KMS-11 (cell line): ENCODE measurements around the gene DSCAML1.

Experiments
- H2AFZ ChIP-seq: fragments of 200-600 bp; sonication (generic); 2 replicates; pipeline ENCODE4 v1.6.1; 2016; ENCODE audit warnings: antibody characterized with exemption, mixed run types, low read depth
- H3K27ac ChIP-seq: fragments of 200-600 bp; sonication (generic); 2 replicates; pipeline ENCODE4 v1.6.1; 2016; ENCODE audit warnings: mild to moderate bottlenecking, mixed run types
- H3K27me3 ChIP-seq: fragments of 200-600 bp; sonication (generic); 2 replicates; pipeline ENCODE4 v1.6.1; 2017; ENCODE audit warnings: mild to moderate bottlenecking, low read depth, mixed run types, moderate library complexity; ENCODE audit not compliant: insufficient read depth
- H3K36me3 ChIP-seq: fragments of 200-600 bp; sonication (generic); 2 replicates; pipeline ENCODE4 v1.6.1; 2017; ENCODE audit warnings: mild to moderate bottlenecking, mixed run types; ENCODE audit not compliant: insufficient read depth
- H3K4me1 ChIP-seq: fragments of 200-600 bp; sonication (generic); 2 replicates; pipeline ENCODE4 v1.6.1; 2016; ENCODE audit warnings: mild to moderate bottlenecking, low read depth, mixed run types; ENCODE audit not compliant: poor library complexity, severe bottlenecking
- H3K4me2 ChIP-seq: fragments of 200-600 bp; sonication (generic); 2 replicates; pipeline ENCODE4 v1.7.0; 2016; ENCODE audit warnings: mild to moderate bottlenecking, mixed run types
- H3K4me3 ChIP-seq: fragments of 200-600 bp; sonication (generic); IDR thresholded peaks from 2 replicates; pipeline ENCODE4 v1.6.1; 2017; ENCODE audit warnings: low read depth, low read length, mixed read lengths; ENCODE audit not compliant: insufficient read depth
- H3K79me2 ChIP-seq: fragments of 200-600 bp; sonication (generic); 2 replicates; pipeline ENCODE4 v1.6.1; 2016; ENCODE audit warnings: low read depth, mixed run types; ENCODE audit not compliant: insufficient read depth
- H3K9ac ChIP-seq: fragments of 200-600 bp; sonication (generic); 2 replicates; pipeline ENCODE4 v1.6.1; 2016; ENCODE audit warnings: mild to moderate bottlenecking, mixed run types
- H4K20me1 ChIP-seq: fragments of 200-600 bp; sonication (generic); 2 replicates; pipeline ENCODE4 v1.6.1; 2016; ENCODE audit warnings: mild to moderate bottlenecking, mixed run types; ENCODE audit not compliant: insufficient read depth
- TF ChIP-seq, protein P1 (sequence below): fragments of 200-600 bp; sonication (generic); conservative IDR thresholded peaks from 2 replicates; pipeline ENCODE4 v1.6.1; 2017; ENCODE audit warnings: low read depth, mild to moderate bottlenecking, antibody characterized with exemption, low read length, moderate library complexity, mixed read lengths

Gene DSCAML1

DNA sequence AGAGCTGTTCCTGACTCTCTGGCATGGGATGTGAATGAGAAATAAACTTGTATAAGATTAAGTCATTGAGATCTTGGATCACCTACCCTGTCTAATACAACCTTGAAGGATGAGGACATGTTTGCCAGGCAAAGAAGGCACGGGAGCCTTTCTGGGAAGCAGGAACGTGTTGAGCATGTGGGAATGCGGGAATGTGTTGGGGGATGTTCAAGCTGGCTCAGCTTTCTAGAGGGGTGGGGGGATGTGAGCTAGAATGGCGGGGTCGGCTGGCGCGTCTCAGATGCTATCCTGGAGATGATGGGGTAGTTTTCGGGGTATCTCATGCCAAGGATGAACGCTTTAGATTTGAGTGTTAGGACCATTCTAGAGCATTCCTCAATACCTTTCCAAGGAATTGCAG lies 227.1 kb downstream of the DSCAML1 start:
- H3K27me3 ChIP-seq = no peaks in the 10 kb centered on the region
- no peaks in the 10 kb centered on the region for H3K4me1 ChIP-seq
- no peak overlapping the region for H2AFZ ChIP-seq
- H3K4me2 ChIP-seq = no peak overlapping the region
- TF ChIP-seq, protein P1, sequence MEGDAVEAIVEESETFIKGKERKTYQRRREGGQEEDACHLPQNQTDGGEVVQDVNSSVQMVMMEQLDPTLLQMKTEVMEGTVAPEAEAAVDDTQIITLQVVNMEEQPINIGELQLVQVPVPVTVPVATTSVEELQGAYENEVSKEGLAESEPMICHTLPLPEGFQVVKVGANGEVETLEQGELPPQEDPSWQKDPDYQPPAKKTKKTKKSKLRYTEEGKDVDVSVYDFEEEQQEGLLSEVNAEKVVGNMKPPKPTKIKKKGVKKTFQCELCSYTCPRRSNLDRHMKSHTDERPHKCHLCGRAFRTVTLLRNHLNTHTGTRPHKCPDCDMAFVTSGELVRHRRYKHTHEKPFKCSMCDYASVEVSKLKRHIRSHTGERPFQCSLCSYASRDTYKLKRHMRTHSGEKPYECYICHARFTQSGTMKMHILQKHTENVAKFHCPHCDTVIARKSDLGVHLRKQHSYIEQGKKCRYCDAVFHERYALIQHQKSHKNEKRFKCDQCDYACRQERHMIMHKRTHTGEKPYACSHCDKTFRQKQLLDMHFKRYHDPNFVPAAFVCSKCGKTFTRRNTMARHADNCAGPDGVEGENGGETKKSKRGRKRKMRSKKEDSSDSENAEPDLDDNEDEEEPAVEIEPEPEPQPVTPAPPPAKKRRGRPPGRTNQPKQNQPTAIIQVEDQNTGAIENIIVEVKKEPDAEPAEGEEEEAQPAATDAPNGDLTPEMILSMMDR = no peak
- H3K4me3 ChIP-seq = no peak overlapping the region
- H3K79me2 ChIP-seq = no peaks in the 10 kb centered on the region
- no peaks in the 10 kb centered on the region for H3K36me3 ChIP-seq
- H3K27ac ChIP-seq = no peak overlapping the region
- H3K9ac ChIP-seq = no peak overlapping the region
- H4K20me1 ChIP-seq = no peaks in the 10 kb centered on the region

DNA sequence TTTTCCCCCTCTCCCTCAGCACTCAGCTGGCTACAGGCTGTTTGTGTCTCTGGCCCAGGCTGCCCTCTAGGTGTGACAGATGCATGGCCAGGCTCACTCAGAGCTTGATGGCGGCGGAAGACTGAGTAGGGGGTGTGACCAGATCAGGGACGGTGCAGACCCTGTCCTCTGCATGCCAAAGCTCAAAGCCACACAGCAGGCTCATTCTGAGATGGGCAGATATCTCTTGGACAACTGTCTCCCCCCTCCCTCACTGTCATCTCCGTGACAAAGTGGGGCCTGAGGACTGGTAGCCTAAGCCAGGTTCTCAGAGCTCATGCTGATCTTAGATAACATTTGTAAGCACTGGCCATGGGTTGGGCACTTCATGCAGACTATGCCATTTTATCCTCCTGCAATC lies 231.3 kb downstream of the DSCAML1 start:
- Histone ChIP-seq H3K79me2 (no peaks in the 10 kb centered on the region), H3K9ac (no peak overlapping the region), H3K4me1 (no peaks in the 10 kb centered on the region), H4K20me1 (no peaks in the 10 kb centered on the region), H3K36me3 (no peaks in the 10 kb centered on the region), H3K4me2 (no peak overlapping the region), H2AFZ (no peak overlapping the region), H3K27ac (no peak overlapping the region), H3K4me3 (no peak overlapping the region), H3K27me3 (no peaks in the 10 kb centered on the region)
- TF ChIP-seq, protein P1 = no peak

DNA sequence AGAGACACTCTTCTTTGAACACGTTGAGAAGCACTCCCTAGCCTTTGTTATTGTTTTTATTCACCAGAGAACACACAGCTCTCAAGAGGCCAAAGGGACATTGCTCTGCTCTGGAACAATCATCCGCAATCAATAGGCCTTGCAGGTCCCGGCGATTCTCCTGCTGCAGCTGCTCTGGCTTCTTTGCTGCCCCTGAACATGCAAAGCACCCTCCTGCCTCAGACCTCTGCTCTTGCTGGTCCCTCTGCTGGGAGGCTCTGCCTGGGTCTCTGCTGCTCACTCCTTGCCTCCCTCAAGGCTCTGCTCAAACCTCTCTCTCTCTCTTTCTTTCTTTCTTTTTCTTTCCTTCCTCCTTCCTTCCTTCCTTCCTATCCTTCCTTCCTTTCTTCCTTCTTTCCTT lies 232.7 kb downstream of the DSCAML1 start:
- Histone ChIP-seq H3K36me3 (no peaks in the 10 kb centered on the region), H2AFZ (no peak overlapping the region), H3K27me3 (no peaks in the 10 kb centered on the region), H3K4me2 (no peak overlapping the region), H3K4me1 (no peaks in the 10 kb centered on the region), H3K4me3 (no peak overlapping the region), H3K9ac (no peak overlapping the region), H3K79me2 (no peaks in the 10 kb centered on the region), H4K20me1 (no peaks in the 10 kb centered on the region), H3K27ac (no peak overlapping the region)
- TF ChIP-seq, protein P1 = no peak

DNA sequence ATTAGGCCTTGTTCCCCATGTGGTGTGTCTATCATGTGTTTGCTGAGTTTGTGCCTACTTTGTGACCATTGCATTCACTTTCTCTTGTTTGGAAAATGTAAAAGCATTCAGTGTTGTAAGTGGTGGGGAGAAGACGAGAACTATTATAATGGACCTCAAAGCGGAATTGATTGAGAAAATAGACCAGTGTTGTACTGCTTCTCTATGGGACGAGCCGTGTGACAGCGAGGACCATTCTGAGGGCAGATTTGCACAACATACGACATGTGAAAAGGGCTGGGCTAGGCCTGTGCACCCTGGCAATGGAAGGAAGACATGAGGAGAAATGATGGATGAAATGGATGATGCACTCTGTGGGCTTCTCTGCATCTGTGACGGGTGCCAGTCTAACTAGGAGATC lies 233.5 kb downstream of the DSCAML1 start:
- TF ChIP-seq, protein P1 = no peak
- H3K27me3 ChIP-seq = no peaks in the 10 kb centered on the region
- H3K9ac ChIP-seq = no peak overlapping the region
- no peak overlapping the region for H3K4me3 ChIP-seq
- no peak overlapping the region for H3K27ac ChIP-seq
- H2AFZ ChIP-seq = no peak overlapping the region
- H3K36me3 ChIP-seq = no peaks in the 10 kb centered on the region
- no peaks in the 10 kb centered on the region for H3K79me2 ChIP-seq
- H4K20me1 ChIP-seq = no peaks in the 10 kb centered on the region
- H3K4me2 ChIP-seq = no peak overlapping the region
- H3K4me1 ChIP-seq = no peaks in the 10 kb centered on the region

DNA sequence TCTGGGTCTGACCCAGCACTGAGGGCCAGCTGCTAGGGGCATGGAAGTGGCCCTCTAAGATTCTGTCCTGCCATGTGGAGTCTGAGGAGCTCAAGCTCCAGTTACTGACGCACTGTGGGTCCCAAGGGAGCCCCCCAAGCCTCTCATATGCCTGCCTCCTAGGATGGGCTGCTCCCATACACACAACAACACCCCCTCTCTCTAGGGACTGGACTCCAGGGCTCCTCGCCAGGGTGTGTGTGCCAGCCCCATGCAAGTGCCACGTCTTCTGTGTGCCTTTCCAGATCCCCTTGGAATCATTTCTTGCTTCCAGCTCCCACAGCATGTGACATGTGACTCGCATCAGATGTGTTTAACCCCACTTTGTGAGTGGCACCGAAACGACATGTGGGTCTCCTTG lies 234.9 kb downstream of the DSCAML1 start:
- no peaks in the 10 kb centered on the region for H3K4me1 ChIP-seq
- H2AFZ ChIP-seq = no peak overlapping the region
- no peaks in the 10 kb centered on the region for H3K27me3 ChIP-seq
- H3K4me3 ChIP-seq = no peak overlapping the region
- H3K9ac ChIP-seq = no peak overlapping the region
- H4K20me1 ChIP-seq = no peaks in the 10 kb centered on the region
- no peak overlapping the region for H3K4me2 ChIP-seq
- no peaks in the 10 kb centered on the region for H3K79me2 ChIP-seq
- no peak overlapping the region for H3K27ac ChIP-seq
- H3K36me3 ChIP-seq = no peaks in the 10 kb centered on the region
- TF ChIP-seq, protein P1 = no peak
